ENCODE measurements around the gene BLCAP. TPM values are rescaled to one million over a fixed set of nuclear protein-coding genes. Genes with fewer than 3 reads are reported as not detected.

Gene BLCAP
- total RNA-seq, 1 experiment from 2014 or later, result 54.3 TPM

- Mint-ChIP-seq H3K36me3 (ENCODE audit: insufficient read depth in 1 of 3, low read depth in 3 of 3) (peaks cover 43 to 47% (median 46%) of the 10 kb centered on the region in 3 experiments), H3K9me3 (peaks cover 5 to 8% of the 10 kb centered on the region in 2 experiments; a peak in 3 of 5 replicates), H3K27ac (peak overlapping the region in 2 of 3 experiments; percentile 81 to 85; a peak in 2 of 7 replicates), H3K4me1 (peaks cover 75 to 77% of the 10 kb centered on the region in 2 experiments), H3K4me3 (peak overlapping the region; percentile 68 to 81), H3K27me3 (ENCODE audit: low read depth) (peaks cover 1% of the 10 kb centered on the region; the same call in 1 of the 2 replicates)
- H4K20me1 ChIP-seq (ENCODE audit: control insufficient read depth, insufficient read depth, insufficient read length), result no peaks in the 10 kb centered on the region
- H2AK5ac ChIP-seq (ENCODE audit: insufficient read length, low read length), result no peak overlapping the region
- no peak overlapping the region for H2BK120ac ChIP-seq (ENCODE audit: low read depth, low read length, poor library complexity, severe bottlenecking)
- no peak overlapping the region for H3K23ac ChIP-seq (ENCODE audit: insufficient read length, low read depth, low read length)
- H2BK12ac ChIP-seq (ENCODE audit: insufficient read length, low read depth, low read length), result no peak overlapping the region
- H3K27me3 ChIP-seq (ENCODE audit: insufficient read depth, low read length), result no peaks in the 10 kb centered on the region
- H3K9ac ChIP-seq (ENCODE audit: extremely low read depth, insufficient read length, low read length), result no peak overlapping the region
- no peak overlapping the region for H3K4ac ChIP-seq (ENCODE audit: low read depth, low read length)
- no peak overlapping the region for H2BK5ac ChIP-seq (ENCODE audit: insufficient read length, low read length)
- H3K14ac ChIP-seq (ENCODE audit: insufficient read depth, low read length), result peak overlapping the region; percentile 54; the same call in 1 of the 2 replicates
- H3K79me2 ChIP-seq (ENCODE audit: insufficient read depth, low read length), result peaks cover 21% of the 10 kb centered on the region; the same call in 1 of the 2 replicates
- H4K5ac ChIP-seq (ENCODE audit: insufficient read length, low read depth, low read length), result no peak overlapping the region
- DNase-seq, result no peak
- no peak overlapping the region for H3T11ph ChIP-seq (ENCODE audit: low read length)
- H3K9me3 ChIP-seq (ENCODE audit: control insufficient read depth, low read depth, low read length), result no peaks in the 10 kb centered on the region
- peaks cover 12% of the 10 kb centered on the region for H3K79me1 ChIP-seq (ENCODE audit: insufficient read depth, low read depth, low read length, poor library complexity, severe bottlenecking)
- H3K18ac ChIP-seq (ENCODE audit: insufficient read length, low read depth, low read length), result no peak overlapping the region
- WGBS (ENCODE audit: extremely low coverage, insufficient read length, low lambda C conversion rate), result no CpG with 5 or more reads among the region's 39 CpGs
- no peak overlapping the region for H2BK20ac ChIP-seq (ENCODE audit: low read depth, low read length, poor library complexity, severe bottlenecking)
- H2AFZ ChIP-seq (ENCODE audit: low read length), result no peak overlapping the region
- no peak for TF ChIP-seq CTCF (conservative IDR thresholded peaks at IDR 0.05)
- H4K8ac ChIP-seq (replicated peaks; ENCODE audit: insufficient read length, low read depth, low read length), result no peak overlapping the region
- no peak overlapping the region for H2BK15ac ChIP-seq (ENCODE audit: low read depth, low read length)
- peak overlapping the region; percentile 50 for H3K4me2 ChIP-seq (ENCODE audit: insufficient read depth, insufficient read length, low read length)
- H3K4me1 ChIP-seq (ENCODE audit: insufficient read depth, low read length), result peaks cover 4% of the 10 kb centered on the region; the same call in 1 of the 2 replicates
- H3K27ac ChIP-seq (ENCODE audit: insufficient read length, low read depth, low read length), result no peak overlapping the region
- no peak overlapping the region for H4K91ac ChIP-seq (ENCODE audit: insufficient read length, low read depth, low read length)
- no peak overlapping the region for H3K56ac ChIP-seq (ENCODE audit: insufficient read length, low read depth, low read length)
- peaks cover 16% of the 10 kb centered on the region for H3K23me2 ChIP-seq (ENCODE audit: insufficient read length, low read depth, low read length, poor library complexity, severe bottlenecking)
Observed at GRCh38 chr20:37519508-37520418, 7.9 kb downstream of the BLCAP start.
